Measurements from ENCODE around the gene FOXP1.

DNA sequence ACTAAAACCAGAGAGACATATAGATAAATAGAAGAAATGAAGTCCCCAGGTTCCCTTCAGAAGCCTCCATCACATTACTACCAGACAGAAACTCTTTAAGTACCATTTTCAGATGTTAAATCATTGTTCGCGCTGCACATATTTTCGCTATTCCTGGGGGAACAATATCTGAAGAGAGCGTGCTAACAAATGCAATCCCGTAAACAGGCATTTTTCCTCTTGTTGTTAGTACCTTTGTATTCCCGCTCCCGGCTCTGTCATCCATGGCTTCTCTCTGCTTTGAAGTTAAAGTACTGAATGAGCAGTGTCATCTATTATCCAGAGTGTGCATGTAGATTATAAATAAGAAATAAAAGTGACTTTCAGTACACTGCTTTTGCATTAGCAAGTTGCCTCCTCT lies 412.3 kb downstream of the FOXP1 start:
- TF ChIP-seq, protein P1, sequence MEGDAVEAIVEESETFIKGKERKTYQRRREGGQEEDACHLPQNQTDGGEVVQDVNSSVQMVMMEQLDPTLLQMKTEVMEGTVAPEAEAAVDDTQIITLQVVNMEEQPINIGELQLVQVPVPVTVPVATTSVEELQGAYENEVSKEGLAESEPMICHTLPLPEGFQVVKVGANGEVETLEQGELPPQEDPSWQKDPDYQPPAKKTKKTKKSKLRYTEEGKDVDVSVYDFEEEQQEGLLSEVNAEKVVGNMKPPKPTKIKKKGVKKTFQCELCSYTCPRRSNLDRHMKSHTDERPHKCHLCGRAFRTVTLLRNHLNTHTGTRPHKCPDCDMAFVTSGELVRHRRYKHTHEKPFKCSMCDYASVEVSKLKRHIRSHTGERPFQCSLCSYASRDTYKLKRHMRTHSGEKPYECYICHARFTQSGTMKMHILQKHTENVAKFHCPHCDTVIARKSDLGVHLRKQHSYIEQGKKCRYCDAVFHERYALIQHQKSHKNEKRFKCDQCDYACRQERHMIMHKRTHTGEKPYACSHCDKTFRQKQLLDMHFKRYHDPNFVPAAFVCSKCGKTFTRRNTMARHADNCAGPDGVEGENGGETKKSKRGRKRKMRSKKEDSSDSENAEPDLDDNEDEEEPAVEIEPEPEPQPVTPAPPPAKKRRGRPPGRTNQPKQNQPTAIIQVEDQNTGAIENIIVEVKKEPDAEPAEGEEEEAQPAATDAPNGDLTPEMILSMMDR (IDR thresholded peaks at IDR 0.05; ENCODE audit: poor library complexity, severe bottlenecking) = no peak
- TF ChIP-seq RAD21 (conservative IDR thresholded peaks at IDR 0.05) = no peak
- TF ChIP-seq TAF1 (IDR thresholded peaks at IDR 0.05; ENCODE audit: low read depth) = no peak
- peak; percentile 72 for TF ChIP-seq POLR2AphosphoS5 (IDR thresholded peaks at IDR 0.05)
- no peak for TF ChIP-seq MXI1 (conservative IDR thresholded peaks at IDR 0.05; ENCODE audit: poor library complexity, severe bottlenecking)
